Mesodermal cell (in vitro differentiated cells): ENCODE data around the gene GOLGA6L7.
A peak's percentile ranks its signal among the peaks of the same experiment; 100 is the strongest.
"Not testable (repeated sequence)": the region's sequence is repeated elsewhere in the genome, so short reads cannot be mapped to it uniquely, and the experiment has no call there.

Experiments used
- H3K27ac ChIP-seq: 2 replicates; pipeline ENCODE4 v1.7.0; 2013; ENCODE audit warnings: mild to moderate bottlenecking, low read depth, low read length, moderate library complexity; ENCODE audit not compliant: severe bottlenecking
- H3K36me3 ChIP-seq: 2 replicates; pipeline ENCODE4 v1.7.1; 2013; ENCODE audit warnings: mild to moderate bottlenecking, low read length, moderate library complexity; ENCODE audit not compliant: control insufficient read depth, insufficient read depth
- H3K4me1 ChIP-seq: one replicate; pipeline ENCODE4 v1.7.1; 2013; ENCODE audit warnings: mild to moderate bottlenecking, low read length; ENCODE audit not compliant: insufficient read depth, control insufficient read depth, poor library complexity, severe bottlenecking
- H3K4me3 ChIP-seq: 2 replicates; pipeline ENCODE4 v1.7.0; 2013; ENCODE audit warnings: low read length, control low read depth, mild to moderate bottlenecking; ENCODE audit not compliant: insufficient read depth, poor library complexity, severe bottlenecking; ENCODE audit errors: extremely low read depth
- H3K9me3 ChIP-seq: 2 replicates; pipeline ENCODE4 v1.7.1; 2013; ENCODE audit warnings: mild to moderate bottlenecking, low read length, moderate library complexity; ENCODE audit not compliant: control insufficient read depth
- WGBS, 2 experiments: methylation state at CpG; one replicate each; pipeline ENCODE4 v1.1.5; 2013; ENCODE audit warnings: missing lambda C conversion rate in 2 of 2; ENCODE audit not compliant: insufficient coverage in 2 of 2; 5-methylcytosine and 5-hydroxymethylcytosine counted together

The GOLGA6L7 gene

DNA sequence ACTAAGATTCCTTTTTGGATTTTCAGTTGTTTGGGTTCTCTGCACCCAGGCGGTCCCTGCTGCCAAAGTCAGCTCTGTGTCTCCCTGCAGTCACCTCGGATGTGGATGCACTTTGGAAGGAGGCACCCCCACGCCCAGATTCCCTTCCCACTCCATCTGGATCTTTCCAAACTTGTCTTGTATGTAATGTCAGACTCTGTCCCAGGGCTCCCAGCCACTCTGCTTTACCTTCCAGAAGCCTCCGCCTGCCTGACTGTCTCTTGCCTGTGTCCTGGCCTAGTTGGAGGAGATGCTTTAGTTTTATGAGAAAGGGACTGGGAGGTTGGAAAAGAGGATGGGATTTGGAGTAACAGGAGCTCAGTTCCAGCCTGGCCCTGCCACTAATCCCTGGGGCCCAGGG, 41.8 kb upstream of the GOLGA6L7 start:
- H3K4me1 ChIP-seq, H3K9me3 ChIP-seq, H3K4me3 ChIP-seq, H3K27ac ChIP-seq, H3K36me3 ChIP-seq: not testable (repeated sequence)
- 83 to 94% methylated on average over 2 to 4 of the region's 4 CpGs for WGBS, 2 experiments

GRCh38 chr15:28889871-28890270, 41.4 kb upstream of the GOLGA6L7 start:
- not testable (repeated sequence) for H3K4me1 ChIP-seq, H3K9me3 ChIP-seq, H3K36me3 ChIP-seq, H3K27ac ChIP-seq, H3K4me3 ChIP-seq
- WGBS, 2 experiments, result 89 to 90% methylated on average over 5 to 6 of the region's 6 CpGs

- WGBS, 2 experiments, result 90 to 93% methylated on average over 3 of the region's 3 CpGs
- no peaks in the 10 kb centered on the region for H3K36me3 ChIP-seq
- H3K27ac ChIP-seq, result no peak overlapping the region
- H3K4me1 ChIP-seq, result peaks cover 9% of the 10 kb centered on the region
- no peak overlapping the region for H3K4me3 ChIP-seq
- H3K9me3 ChIP-seq, result no peaks in the 10 kb centered on the region
These were observed 40.9 kb upstream of the GOLGA6L7 start for GRCh38 chr15:28889346-28889745.

GRCh38 chr15:28888900-28889299, 40.5 kb upstream of the GOLGA6L7 start:
- H3K4me1 ChIP-seq, result peaks cover 9% of the 10 kb centered on the region
- WGBS, 2 experiments, result 90 to 92% methylated on average over 10 of the region's 10 CpGs
- H3K36me3 ChIP-seq, result no peaks in the 10 kb centered on the region
- H3K9me3 ChIP-seq, result no peaks in the 10 kb centered on the region
- H3K4me3 ChIP-seq, result no peak overlapping the region
- no peak overlapping the region for H3K27ac ChIP-seq

DNA sequence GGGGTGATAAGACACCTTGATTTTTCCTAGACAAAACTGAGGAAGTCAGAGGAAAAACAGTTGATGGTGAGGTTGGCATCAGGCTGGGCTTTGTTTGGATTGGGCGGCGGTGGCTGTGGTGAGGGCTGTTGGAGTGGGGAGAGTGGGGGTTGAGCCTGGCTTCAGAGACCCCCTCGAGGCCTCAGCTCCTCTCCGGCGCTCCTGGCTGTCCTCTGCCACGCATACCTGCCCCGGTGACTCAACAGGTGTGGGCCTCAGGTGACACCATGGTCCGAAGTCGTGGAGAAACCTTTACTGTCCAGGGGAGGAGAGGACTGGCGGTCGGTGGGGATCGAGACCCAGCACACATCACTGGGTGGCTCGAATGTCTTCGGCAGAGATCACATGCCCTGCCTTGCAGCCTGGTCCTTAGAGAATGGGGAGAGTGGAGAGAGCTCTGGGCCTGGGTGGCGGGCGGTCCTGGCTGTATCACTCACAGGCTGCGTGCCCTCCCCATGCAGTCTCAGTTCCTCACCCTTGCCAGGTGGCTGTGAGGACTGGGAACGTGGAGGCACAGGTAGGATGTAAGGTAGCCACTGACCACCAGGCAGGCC, 40.0 kb upstream of the GOLGA6L7 start:
- H3K4me3 ChIP-seq, result no peak overlapping the region
- H3K9me3 ChIP-seq, result no peaks in the 10 kb centered on the region
- no peak overlapping the region for H3K27ac ChIP-seq
- peaks cover 9% of the 10 kb centered on the region for H3K4me1 ChIP-seq
- WGBS, 2 experiments, result 93 to 96% methylated on average over 13 to 17 of the region's 18 CpGs
- H3K36me3 ChIP-seq, result no peaks in the 10 kb centered on the region

GRCh38 chr15:28887339-28888174, 39.1 kb upstream of the GOLGA6L7 start:
- Histone ChIP-seq H3K9me3 (no peaks in the 10 kb centered on the region), H3K27ac (no peak overlapping the region), H3K4me3 (no peak overlapping the region), H3K36me3 (no peaks in the 10 kb centered on the region), H3K4me1 (peaks cover 9% of the 10 kb centered on the region)
- whole genome bisulfite sequencing, 2 experiments, result 81% methylated on average over 11 of the region's 17 CpGs

DNA sequence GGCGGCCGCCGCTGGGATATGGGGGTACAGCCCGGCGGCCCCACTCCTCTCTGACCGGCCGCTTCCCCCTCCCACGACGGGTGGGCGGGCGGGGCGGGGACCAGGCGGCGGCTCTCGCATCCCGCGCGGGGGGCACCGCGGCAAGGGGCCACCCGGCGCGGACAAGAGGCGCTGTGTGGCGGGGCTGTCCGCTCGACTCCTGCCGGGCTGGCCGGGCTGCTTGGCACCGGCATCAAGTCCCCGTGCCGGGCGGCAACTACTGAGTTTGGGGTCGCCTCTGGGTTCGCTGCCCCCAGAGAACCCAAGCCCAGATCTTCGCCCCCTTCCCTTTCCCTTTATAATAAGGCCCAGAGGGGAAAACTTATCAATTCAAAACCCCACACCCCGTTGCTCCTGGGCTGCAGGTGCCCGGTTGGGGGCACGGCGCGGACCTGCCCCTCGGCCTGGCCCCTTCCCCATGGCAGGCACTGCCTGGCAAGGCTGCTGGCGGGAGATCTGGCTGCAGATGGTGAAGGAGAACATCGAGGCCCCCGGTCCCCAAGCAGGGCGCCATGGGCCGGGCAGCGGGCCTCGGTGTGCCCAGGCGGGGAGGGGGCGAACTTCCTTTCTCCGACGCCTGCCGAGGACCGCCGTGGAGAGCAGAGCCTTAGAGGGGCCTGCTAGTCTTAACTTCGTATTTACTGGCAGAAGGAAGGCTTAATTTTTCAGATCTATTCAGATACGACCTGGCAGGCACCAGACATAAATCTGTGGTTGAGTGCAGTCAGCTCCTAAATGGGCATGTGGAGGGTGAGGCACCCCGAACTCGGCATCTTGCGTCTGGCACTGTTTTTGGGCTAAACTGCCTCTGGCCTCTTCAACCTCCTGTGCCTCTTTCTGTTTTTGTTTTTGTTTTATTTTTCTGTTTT, 38.2 kb upstream of the GOLGA6L7 start:
- Histone ChIP-seq H3K9me3 (no peaks in the 10 kb centered on the region), H3K4me3 (peak overlapping the region; percentile 53), H3K4me1 (peaks cover 9% of the 10 kb centered on the region), H3K36me3 (no peaks in the 10 kb centered on the region), H3K27ac (no peak overlapping the region)
- WGBS, 2 experiments, result 27 to 35% methylated on average over 40 to 44 of the region's 61 CpGs

- Histone ChIP-seq H3K9me3 (no peaks in the 10 kb centered on the region), H3K4me1 (peaks cover 9% of the 10 kb centered on the region), H3K27ac (no peak within 1 kb of the TSS), H3K36me3 (no peaks in the 10 kb centered on the region), H3K4me3 (peak within 1 kb of the TSS; percentile 53)
- WGBS, 2 experiments, result 0% methylated on average over 50 to 74 of the region's 109 CpGs
These were observed 37.4 kb upstream of the GOLGA6L7 start, which contains the start of gene APBA2 for GRCh38 chr15:28885630-28886430. Gene APBA2 (plus strand): TSS chr15:28885974. CDS start chr15:29053885, 167,911 bp downstream.

DNA sequence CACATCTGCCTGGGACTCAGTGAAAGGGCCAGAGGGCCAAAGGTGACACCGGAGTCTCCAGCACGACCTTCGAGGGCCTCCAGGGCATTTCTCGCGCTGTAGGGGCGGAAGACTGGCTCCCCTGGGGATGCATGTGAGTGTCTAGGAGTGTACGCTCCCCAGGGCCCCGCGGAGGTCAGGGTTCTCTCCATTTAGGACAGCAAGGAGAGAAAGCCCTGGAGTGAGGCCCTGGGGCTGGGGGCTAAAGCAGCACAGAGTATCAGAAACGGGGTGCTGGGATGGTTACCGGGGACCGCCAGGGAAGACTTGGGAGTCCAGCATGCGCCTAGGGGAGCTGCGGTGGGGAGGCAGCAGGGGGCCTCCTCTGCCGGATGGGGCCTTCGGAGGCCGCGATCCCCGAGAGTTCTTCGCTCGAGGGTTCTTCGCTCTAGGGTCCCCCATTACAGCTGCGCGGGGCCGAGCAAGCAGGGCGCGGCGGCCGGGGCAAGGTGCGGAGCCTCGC, 36.7 kb upstream of the GOLGA6L7 start:
- Histone ChIP-seq H3K36me3 (no peaks in the 10 kb centered on the region), H3K9me3 (no peaks in the 10 kb centered on the region), H3K4me3 (peak overlapping the region; percentile 53), H3K4me1 (peaks cover 9% of the 10 kb centered on the region), H3K27ac (no peak overlapping the region)
- 46 to 47% methylated on average over 24 to 31 of the region's 31 CpGs for WGBS, 2 experiments
